ENCODE data around the gene AP1M2. TPM values are rescaled to one million over a fixed set of nuclear protein-coding genes. Genes with fewer than 3 reads are reported as not detected.
"Not testable (repeated sequence)": the region's sequence is repeated elsewhere in the genome, so short reads cannot be mapped to it uniquely, and the experiment has no call there.

Gene AP1M2
- total RNA-seq, 1 donor from 2014 or later, result not detected

DNA sequence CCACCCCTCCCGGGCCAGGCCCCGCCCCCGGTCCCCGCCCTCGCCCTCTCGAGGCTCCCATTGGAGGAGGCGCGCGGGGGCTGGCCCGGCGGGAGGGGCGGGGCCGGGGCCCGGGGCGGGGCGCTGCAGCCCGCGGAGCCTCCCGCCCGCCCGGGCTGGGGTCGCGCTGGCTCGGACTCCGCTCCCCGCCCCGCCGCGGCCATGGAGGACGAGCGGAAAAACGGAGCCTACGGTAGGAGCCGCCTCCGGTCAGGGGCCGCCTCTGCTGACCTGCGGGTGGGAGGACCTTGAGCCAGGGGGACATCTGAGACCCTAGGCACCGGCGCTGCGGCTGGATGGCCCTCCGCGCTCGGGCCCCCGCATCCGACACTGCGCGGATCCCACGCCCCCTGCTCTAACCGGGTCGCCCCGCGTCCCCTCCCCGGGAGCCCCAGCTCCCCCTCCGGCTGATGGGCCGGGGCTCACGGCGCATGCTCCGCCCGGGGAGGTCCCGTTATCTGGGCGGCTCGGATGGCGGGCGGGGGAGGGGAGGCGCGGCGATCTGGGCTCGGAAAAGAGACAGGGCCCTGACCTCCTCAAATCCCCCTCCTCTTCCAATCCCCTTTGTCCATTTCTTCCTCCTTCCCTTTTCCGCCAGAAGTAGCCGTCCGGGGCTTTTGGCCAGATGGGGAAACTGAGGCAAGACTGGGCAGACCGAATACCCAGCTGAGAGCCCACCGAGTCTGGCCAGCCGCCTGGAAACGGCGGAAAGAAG is 15.4 kb upstream of the AP1M2 start:
- intact Hi-C loops (cut with micrococcal nuclease), result loop anchor here (1.0 kb wide), 2 partner anchors 33 to 51 kb away; no protein-coding TSS in a partner anchor

DNA sequence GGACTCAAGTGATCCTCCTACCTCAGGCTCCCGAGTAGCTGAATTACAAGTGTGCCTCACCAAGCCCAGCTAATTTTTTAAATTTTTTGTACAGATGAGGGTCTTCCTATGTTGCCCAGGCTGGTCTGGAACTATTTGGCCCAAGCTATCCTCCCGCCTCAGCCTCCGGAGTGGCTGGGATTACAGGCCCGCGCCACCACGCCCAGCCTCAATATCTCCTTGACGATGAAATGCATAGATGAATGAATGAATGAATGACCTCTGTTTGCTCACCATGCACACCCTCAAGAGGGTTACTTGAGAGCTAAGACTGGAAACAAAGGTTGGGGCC is 14.9 kb upstream of the AP1M2 start:
- intact Hi-C loops (cut with micrococcal nuclease), result loop anchor here (1.0 kb wide), 2 partner anchors 33 to 51 kb away; no protein-coding TSS in a partner anchor

DNA sequence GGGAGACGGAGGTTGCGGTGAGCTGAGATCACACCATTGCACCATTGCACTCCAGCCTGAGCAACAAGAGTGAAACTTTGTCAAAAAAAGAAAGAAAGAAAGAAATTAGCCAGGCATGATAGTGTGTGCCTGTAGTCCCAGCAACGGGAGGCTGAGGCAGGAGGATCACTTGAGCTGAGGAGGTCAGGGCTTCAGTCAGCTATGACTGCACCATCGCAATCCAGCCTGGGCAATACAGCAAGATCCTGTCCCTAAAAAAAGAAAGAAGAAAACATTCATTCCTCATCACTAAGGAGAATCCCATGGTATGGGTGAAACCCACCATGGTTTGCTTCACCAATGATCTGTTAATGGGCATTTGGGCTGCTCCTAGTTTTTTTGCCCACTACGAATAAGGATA is 13.0 kb upstream of the AP1M2 start:
- intact Hi-C loops (cut with micrococcal nuclease), result no loop called here

DNA sequence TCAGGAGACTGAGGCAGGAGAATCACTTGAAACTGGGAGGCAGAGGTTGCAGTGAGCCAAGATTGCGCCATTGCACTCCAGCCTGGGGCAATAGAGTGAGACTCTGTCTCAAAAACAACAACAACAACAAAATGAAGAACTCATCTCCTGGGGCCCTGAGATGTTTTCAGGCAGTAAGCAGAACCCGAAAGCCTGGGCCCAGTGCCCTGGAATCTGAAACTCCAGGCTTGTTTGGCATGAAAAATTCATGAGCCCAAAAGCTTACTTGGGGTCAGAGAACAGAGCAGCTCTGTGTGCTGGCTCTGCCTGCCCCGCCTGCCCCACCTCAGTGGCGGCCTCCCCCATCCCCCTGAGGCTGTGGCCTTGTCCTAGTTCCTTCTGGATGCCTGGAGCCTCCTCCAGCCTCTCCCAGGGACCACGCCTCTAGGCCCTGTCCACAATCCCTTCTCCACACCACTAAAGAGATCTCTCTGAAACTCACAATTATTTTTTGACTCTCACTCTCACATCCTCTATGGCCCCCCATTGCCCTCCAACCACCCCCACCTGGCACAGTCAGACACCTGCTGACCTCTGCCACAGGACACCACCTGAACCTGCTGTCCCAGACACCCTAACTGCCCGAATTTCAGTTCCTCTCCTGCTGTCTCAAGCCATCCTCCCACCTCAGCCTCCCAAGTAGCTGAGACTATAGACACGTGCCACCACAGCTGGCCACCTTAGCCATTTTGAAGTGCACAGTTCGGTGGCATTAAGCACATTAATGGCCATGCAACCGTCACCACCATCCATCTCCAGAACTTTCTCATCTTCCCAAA is 6.9 kb upstream of the AP1M2 start:
- intact Hi-C loops (cut with micrococcal nuclease), result no loop called here

DNA sequence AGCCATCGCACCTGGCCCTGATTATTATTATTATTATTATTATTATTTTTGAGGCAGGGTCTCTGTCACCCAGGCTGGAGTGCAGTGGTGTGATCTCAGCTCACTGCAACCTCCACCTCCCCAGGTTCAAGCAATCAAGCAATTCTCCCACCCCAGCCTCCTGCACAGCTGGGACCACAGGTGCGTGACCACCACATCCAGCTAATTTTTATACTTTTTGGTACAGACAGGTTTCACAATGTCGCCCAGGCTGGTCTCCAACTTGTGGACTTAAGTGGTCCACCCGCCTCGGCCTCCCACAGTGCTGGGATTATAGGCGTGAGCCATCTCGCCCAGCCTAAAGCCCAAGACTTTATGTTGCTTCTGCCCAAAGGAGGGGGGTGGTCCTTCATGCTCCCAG is 6.0 kb upstream of the AP1M2 start:
- intact Hi-C loops (cut with micrococcal nuclease), result no loop called here

DNA sequence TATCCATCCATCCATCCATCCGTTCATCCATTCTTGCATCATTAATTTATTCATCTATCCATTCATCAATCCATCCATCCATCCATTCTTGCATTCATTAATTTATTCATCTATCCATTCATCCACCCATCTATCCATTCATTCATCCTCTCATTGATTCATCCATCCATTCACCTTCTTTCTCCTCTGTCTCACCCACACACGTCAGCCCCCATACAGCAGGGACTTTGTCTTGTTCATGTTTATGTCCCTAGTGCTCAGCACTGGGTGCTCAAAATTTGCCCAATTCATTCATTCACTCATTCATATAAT is 683 bp upstream of the AP1M2 start:
- intact Hi-C loops (cut with micrococcal nuclease), result no loop called here

DNA sequence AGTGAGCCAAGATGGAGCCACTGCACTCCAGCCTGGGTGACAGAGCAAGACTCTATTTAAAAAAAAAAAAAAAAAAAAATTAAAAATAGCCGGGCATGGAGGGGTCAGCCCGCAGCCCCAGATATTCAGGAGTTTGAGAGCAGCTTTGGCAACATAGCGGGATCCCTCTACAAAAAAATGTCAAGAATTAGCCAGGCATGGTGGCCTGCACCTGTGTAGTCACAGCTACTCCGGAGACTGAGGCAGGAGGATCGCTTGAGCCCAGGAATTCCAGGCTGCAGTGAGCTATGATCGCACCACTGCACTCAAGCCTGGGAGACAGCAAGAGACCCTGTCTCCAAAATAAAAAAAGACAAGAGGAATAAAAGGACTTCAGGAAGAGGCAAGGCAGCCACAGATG is 716 bp downstream of the AP1M2 start:
- intact Hi-C loops (cut with micrococcal nuclease), result no loop called here

DNA sequence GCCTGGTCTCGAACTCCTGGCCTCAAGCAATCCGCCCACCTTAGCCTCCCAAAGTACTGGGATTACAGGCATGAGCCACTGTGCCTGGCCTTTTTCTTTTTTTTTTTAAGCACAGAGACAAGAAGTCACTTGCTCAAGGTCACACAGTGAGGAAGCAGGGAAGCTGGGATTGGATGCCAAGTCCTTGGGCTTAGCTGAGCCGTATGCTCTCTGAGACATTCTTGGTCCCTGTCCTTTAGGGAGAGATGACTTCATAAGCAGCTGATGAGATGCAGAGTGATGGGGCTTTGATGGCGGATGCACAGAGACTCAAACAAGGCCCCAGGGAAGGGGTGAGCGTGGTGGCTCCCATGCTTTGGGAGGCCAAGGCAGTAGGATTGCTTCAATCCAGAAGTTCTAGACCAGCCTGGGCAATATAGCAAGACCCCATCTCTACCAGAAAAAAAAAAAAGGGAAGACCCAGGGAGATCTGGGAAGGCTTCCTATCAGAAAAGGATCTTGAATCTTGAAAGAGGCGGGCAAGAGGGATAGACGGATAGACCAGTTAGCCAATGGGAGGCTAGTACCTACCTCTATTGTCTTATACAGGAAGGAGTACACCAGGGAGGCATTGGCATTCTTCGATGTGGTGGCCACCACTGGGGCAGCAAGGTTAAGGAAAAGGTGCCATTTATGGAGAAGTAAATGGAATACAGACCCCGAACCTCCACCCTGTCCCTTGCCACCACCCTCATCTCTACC is 3.9 kb downstream of the AP1M2 start:
- intact Hi-C loops (cut with micrococcal nuclease), result no loop called here

DNA sequence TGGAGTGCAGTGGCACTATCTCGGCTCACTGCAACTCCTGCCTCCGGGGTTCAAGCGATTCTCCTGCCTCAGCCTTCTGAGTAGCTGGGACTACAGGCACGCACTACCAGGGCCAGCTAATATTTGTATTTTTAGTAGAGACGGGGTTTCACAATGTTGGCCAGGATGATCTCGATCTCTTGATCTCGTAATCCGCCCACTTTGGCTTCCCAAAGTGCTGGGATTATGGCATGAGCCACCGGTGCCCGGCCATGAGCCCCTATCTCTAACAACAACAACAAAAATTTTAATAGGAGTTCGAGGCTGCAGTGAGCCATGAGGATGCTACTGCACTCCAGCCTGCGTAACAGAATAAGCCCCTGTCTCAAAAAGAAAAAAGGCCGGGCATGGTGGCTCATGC is 5.0 kb downstream of the AP1M2 start:
- intact Hi-C loops (cut with micrococcal nuclease), result no loop called here

DNA sequence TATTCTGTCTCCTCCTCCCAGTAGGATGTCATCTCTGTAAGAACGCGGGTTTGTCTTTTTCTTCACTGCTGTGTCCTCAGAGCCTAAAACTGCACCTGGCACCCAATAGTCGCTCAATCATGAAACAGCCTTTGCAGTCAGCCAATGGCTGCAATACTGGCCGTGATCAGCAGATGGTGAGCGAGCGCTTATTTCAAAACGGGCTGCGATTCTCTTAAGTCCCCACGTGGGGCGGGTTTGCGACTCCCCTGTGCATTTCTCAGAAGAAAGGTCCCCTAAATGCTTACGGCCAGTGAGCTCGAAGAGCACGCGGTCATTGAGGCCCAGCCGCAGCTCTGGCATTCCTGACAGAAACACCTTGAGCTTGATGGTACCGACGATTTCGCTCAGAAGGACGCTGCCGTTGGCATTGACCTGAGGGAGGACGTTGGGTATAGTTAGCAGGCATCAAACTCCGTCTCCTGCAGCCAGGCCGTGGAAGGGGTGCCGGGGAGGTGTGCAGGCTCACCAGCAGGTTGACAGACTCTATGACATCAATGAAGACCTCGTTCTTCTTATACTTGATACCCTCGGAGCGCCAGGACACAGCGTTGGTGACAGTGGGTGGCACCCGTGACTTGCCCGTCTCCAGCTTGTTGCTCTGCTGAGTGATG is 6.0 kb downstream of the AP1M2 start:
- intact Hi-C loops (cut with micrococcal nuclease), result loop anchor here (1.0 kb wide), 2 partner anchors 63 to 118 kb away; no protein-coding TSS in a partner anchor

DNA sequence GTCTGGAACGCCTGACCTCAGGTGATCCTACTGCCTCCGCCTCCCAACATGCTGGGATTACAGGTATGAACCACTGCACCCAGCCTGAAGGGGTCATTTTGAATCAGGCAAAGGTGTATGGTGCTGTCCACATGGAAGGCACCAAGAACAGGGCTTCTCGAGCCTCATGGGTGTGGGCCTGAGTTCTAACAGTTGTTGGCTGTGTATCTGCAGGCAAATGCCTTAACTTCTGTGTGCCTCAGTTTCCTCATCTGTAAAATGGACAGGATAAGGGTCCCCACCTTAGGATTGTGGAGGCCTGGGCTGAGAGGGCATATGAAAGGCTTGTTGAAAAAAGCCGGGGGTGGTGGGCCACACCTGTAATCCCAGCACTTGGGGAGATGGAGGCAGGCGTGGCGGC is 9.2 kb downstream of the AP1M2 start:
- intact Hi-C loops (cut with micrococcal nuclease), result no loop called here

DNA sequence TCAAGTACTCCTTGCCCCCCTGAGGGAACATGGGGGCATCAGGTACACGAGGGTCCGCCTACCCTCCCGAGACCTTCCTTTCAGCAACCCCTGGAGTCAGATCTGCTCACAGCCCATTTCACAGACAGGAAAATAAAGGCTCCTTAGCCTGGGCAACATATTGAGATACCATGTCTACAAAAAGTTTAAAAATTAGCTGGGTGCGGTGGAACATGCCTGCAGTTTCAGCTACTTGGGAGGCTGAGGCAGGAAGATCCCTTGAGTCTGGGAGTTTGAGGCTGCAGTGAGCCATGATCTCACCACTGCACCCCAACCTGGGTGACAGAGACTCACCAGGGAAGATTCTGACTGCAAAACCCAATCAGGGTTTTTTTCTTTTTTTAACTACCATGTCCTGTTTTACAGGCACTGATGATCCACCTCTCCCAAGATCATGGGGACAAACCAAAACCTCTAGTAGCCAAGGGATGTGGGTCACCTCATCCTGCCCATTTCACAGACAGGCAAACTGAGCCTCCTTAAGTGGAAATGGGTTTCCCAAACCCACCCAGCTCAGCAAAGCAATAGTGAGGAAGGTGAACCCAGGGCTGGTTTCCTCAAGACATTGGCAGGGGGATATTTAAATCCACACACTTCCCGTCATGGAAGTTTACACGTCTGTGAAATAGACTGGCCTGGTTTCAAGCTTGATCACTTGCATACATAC is 11.9 kb downstream of the AP1M2 start:
- intact Hi-C loops (cut with micrococcal nuclease), result no loop called here

DNA sequence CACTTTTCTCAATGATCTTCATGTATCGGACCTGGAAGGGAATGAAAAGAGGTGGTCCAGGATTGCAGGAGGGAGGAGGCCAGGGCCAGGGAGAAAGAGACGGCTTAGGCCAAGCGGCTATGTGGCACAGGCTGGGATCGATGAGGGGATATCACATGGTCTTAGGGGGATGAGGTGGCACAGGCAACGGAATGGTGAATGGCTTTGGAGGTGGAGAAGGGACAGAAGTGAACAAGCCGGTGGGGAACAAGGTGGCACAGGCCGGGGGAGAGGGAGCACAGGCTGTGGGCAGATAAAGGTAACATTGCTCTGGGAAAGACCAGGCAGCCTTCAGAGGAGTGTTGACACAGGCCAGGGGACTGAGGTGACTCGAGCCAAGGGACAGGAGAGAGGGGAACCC is 12.7 kb downstream of the AP1M2 start:
- intact Hi-C loops (cut with micrococcal nuclease), result no loop called here

DNA sequence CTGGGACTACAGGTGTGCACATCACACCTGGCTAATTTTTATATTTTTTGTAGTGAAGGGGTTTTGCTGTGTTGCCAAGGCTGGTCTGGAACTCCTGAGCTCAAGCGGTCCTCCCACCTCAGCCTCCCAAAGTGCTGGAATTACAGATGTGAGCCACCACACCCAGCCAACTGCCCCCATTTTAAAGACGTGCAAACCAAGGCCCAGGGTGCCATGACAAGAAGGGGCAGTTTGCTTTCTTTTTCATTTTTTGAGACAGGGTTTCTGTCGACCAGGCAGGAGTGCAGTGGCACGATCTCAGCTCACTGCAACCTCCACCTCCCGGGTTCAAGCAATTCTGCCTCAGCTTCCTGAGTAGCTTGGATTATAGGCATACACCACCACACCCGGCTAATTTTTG is 13.3 kb downstream of the AP1M2 start:
- intact Hi-C loops (cut with micrococcal nuclease), result not testable (repeated sequence)

DNA sequence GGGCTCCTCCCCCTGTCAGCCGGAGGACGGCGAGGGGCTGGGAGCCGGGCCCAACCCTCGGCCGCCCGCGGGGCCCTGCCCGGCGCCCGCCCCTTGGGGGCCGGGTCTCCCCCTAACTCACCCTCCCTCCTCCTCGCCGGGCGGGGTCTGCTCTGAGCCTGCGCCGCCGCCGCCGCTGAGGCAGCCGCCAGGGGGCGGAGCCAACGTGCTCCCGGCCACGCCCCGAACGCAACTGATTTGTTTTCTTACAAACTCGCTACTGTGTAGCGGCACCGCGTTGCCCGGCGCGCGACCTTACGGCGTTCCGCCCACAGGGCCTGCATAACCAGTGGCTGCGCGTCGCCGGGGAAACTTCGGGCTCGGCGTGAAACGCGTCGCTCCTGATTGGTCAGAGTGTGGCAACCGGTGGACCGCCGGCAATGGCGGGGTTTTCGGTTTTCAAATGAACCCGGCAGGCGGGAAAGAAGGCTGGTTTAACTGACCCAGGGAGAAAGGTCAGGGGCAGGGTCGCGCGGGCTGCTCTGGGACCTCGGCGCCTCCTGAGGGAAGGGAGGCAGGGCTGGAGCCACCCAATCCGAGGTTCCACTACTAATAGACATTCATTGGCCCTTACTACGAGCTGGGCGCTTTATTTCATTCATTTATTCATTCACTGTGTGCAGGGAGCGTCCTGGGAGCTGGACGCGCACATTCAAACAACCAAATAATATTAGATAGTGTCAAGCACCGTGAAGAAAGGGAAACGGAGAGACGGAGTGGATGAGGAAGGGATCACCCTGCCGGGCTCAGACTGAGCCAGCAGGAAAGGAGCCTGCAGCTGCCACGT is 18.1 kb downstream of the AP1M2 start, which contains the start of gene CDKN2D:
Gene CDKN2D, minus strand, starts transcription at position 154 of the 826 bp plus-strand sequence. CDS start 326 bp downstream, outside the sequence.
- intact Hi-C loops (cut with micrococcal nuclease), result loop anchor here (1.0 to 10.0 kb wide), 9 partner anchors 33 to 464 kb away; partner anchors contain the start of genes ANGPTL6, CDC37, ILF3 and KEAP1

DNA sequence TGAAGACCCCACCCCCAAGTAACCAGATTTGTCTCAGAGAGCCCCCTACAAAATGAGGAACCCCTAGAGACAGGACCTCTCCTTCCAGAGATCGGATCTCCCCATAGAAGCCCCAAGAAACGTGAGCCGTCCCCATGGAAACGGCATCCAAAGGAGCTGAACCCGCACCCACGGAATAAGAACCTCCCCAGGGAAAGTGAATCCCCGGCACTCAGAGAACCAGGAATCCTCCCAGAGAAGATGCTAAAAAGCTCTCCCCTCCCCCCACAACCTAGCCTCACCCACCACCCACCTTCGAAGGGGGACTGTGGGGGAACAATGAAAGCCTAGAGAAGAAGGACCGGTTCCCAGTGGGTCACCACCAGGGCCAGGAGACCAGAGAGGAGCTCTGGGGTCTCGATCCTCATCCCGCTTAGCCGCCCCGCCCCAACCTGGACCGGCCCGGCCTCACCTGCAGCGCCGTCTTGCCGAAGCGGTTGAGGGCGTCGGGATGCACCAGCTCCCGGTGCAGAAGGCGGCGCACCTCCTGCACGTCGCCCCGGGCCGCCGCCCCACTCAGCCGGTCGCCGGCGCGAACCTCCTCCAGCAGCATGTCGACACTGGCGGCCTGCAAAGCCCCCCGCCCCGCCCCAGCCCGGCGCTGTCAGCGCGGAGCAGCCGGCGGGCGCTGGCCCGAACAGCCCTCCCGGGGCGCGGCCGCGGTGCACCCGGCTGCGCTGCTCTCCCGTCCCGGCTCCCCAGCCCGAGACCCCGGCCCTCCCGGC is 18.9 kb downstream of the AP1M2 start:
- intact Hi-C loops (cut with micrococcal nuclease), result loop anchor here (2.0 to 10.0 kb wide), 5 partner anchors 65 to 463 kb away; partner anchors contain the start of genes ANGPTL6, KEAP1 and PPAN

DNA sequence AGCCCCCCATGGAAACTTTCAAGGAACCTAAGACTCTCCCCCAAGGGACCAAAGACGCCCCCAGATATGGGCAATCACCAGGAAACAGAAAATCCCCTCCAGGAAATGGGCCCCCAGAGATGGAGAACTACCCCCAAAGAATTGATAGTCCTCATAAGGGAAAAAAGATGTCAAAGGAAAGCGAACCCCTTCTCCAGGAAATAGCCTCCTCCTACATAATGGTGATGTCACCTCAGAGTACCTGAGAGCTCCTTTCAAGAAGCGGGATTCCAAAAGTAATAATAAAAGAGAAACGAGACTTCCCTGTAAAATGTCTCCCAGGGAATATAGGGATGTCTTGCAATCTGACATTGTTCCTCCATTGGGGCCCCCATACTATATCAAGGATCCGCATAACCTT is 19.5 kb downstream of the AP1M2 start:
- intact Hi-C loops (cut with micrococcal nuclease), result loop anchor here (2.0 to 10.0 kb wide), 6 partner anchors 65 to 523 kb away; partner anchors contain the start of genes ANGPTL6, KEAP1 and PPAN

DNA sequence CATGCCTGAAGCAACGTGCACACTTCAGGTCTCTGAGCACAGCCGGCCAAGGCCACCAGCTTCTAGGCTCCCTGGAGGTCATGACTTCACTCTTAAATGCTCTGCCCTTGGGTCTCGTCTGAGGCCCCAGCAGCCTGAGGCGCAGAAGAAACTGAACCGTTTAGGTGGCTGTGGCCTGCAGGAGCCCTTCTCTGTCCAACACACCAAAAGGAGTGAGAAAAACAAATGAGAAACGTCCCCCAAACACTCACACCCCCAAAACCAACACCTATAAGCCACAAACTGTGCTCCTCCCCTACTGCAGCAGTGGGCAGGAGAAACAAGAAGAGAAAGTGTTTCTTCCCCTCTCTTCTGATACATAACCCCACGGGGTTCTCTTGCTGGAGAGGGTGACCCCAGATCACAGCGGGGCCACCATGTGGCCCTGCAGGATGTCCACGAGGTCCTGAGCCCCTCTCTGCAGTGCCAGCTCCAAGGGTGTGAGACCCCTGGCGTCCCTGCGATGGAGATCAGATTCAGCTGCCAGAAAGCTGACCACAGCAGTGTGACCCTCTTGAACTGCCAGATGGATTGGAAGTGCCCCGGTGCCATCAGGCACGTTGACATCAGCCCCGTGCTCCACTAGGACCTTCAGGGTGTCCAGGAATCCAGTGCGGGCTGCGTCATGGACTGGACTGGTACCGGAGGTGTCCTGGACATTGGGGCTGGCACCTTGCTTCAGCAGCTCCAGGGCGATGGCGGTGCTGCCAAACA is 20.3 kb downstream of the AP1M2 start:
- intact Hi-C loops (cut with micrococcal nuclease), result loop anchor here (1.0 to 10.0 kb wide), 8 partner anchors 13 to 524 kb away; partner anchors contain the start of genes ANGPTL6, ATG4D, CARM1 and PPAN
